HEK293T (cell line): ENCODE measurements around the gene PRKAG2.

Source experiments
- CTCF ChIA-PET: fragments of 350-600 bp; formaldehyde crosslinking; extraction: SDS; loops from one replicate; lab custom pipeline; 2021; ENCODE audit warnings: antibody characterized with exemption, inconsistent platforms; lab: Yijun Ruan, JAX
- POLR2A ChIA-PET: fragments of 350-600 bp; formaldehyde crosslinking; extraction: SDS; loops from one replicate; lab custom pipeline; 2020; ENCODE audit warnings: antibody characterized with exemption, inconsistent platforms; lab: Yijun Ruan, JAX
- DNase-seq: peaks from one replicate; pipeline ENCODE4 v3.0.0; 2012; ENCODE audit warnings: mixed read lengths; ENCODE audit errors: extremely low spot score
- ARNT ChIP-seq: fragments of 450-650 bp; IDR thresholded peaks from 2 replicates; pipeline ENCODE4 v1.6.1; 2017; ENCODE audit warnings: mild to moderate bottlenecking
- BHLHE40 ChIP-seq: fragments of 450-650 bp; IDR thresholded peaks from 2 replicates; pipeline ENCODE4 v1.6.1; 2016; ENCODE audit warnings: mild to moderate bottlenecking, moderate library complexity, borderline replicate concordance
- CTBP1 ChIP-seq: fragments of 450-650 bp; IDR thresholded peaks from 2 replicates; pipeline ENCODE4 v1.6.1; 2016; ENCODE audit warnings: borderline replicate concordance
- ELF4 ChIP-seq: fragments of 450-650 bp; IDR thresholded peaks from 2 replicates; pipeline ENCODE4 v1.6.1; 2017; ENCODE audit warnings: antibody characterized with exemption
- FOXA1 ChIP-seq: fragments of 450-650 bp; IDR thresholded peaks from 2 replicates; pipeline ENCODE4 v1.6.1; 2016; ENCODE audit warnings: mild to moderate bottlenecking
- FOXK2 ChIP-seq: fragments of 450-650 bp; IDR thresholded peaks from 2 replicates; pipeline ENCODE4 v1.6.1; 2016; ENCODE audit warnings: mild to moderate bottlenecking
- FOXM1 ChIP-seq: fragments of 450-650 bp; IDR thresholded peaks from 2 replicates; pipeline ENCODE4 v1.6.1; 2017; ENCODE audit warnings: mild to moderate bottlenecking, borderline replicate concordance
- HDGF ChIP-seq: fragments of 450-650 bp; IDR thresholded peaks from 2 replicates; pipeline ENCODE4 v1.6.1; 2017; ENCODE audit warnings: antibody characterized with exemption, borderline replicate concordance
- L3MBTL2 ChIP-seq: fragments of 450-650 bp; conservative IDR thresholded peaks from 2 replicates; pipeline ENCODE4 v1.6.1; 2016; ENCODE audit warnings: mild to moderate bottlenecking
- LEF1 ChIP-seq: fragments of 450-650 bp; IDR thresholded peaks from 2 replicates; pipeline ENCODE4 v1.6.1; 2017; ENCODE audit warnings: mild to moderate bottlenecking, borderline replicate concordance
- NFRKB ChIP-seq: fragments of 450-650 bp; IDR thresholded peaks from 2 replicates; pipeline ENCODE4 v1.6.1; 2016; ENCODE audit warnings: mild to moderate bottlenecking, moderate library complexity
- PKNOX1 ChIP-seq: fragments of 450-650 bp; IDR thresholded peaks from 2 replicates; pipeline ENCODE4 v1.6.1; 2016
- SP1 ChIP-seq: fragments of 450-650 bp; IDR thresholded peaks from 2 replicates; pipeline ENCODE4 v1.6.1; 2017
- SUZ12 ChIP-seq: fragments of 450-650 bp; IDR thresholded peaks from 2 replicates; pipeline ENCODE4 v1.6.1; 2016; ENCODE audit warnings: mild to moderate bottlenecking
- TARDBP ChIP-seq: fragments of 450-650 bp; IDR thresholded peaks from 2 replicates; pipeline ENCODE4 v1.6.1; 2016
- ZNF384 ChIP-seq: fragments of 450-650 bp; IDR thresholded peaks from 2 replicates; pipeline ENCODE4 v1.6.1; 2016

PRKAG2 gene

GRCh38 chr7:151625606-151626005 is 251.3 kb downstream of the PRKAG2 start:
- TF ChIP-seq LEF1 (no peak), FOXA1 (no peak), TARDBP (no peak), HDGF (no peak), CTBP1 (no peak), SP1 (no peak), BHLHE40 (no peak)
- CTCF ChIA-PET: interaction anchor here (1.0 to 1.1 kb wide), 2 partner anchors 81 to 165 kb away, joined by 4 to 5 read pairs; no protein-coding TSS in a partner anchor
- DNase-seq: no peak
- POLR2A ChIA-PET: no interaction called here

DNA sequence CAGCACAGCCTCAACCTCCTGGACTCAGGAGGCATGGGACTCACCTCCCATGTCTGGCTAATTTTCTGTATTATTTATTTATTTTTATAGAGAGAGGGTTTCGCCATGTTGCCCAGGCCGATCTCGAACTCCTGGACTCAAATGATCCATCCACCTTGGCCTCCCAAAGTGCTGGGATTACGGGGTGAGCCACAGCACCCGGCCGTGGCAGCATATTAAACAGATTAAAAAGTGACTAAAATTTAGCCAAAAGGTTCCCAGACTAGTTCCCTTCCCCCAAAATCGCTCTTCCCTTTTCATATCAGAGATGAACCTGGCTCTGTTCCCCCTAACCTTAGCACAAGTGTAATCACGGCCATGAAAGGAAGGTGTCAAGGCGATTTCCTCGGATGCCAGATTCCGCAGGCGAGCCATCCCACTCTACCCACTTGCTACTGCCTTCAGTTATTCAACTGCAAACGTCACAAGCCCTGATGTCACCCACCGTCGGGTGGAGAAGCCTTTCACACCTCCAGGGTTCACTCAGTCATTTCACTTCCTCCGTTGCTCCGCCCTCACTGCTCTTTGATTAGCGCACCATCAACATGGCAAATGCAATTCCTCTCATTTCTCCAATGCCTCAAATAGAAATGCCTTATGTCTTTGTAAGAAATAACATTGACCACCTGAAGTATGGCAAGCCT is 252.5 kb downstream of the PRKAG2 start:
- POLR2A ChIA-PET: no interaction called here
- CTCF ChIA-PET: interaction anchor here (1.0 kb wide), 1 partner anchor 83 kb away, joined by 4 read pairs; no protein-coding TSS in a partner anchor
- TF ChIP-seq CTBP1 (no peak), FOXA1 (no peak), TARDBP (no peak), ARNT (no peak), NFRKB (no peak), BHLHE40 (no peak), LEF1 (no peak), FOXM1 (no peak), ZNF384 (no peak), ELF4 (no peak), HDGF (no peak), L3MBTL2 (no peak), SUZ12 (no peak), FOXK2 (no peak), PKNOX1 (no peak), SP1 (no peak)

GRCh38 chr7:151623766-151624165 is 253.1 kb downstream of the PRKAG2 start:
- TF ChIP-seq ARNT (no peak), FOXK2 (no peak), L3MBTL2 (no peak), HDGF (no peak), TARDBP (no peak), SUZ12 (no peak), ELF4 (no peak), LEF1 (no peak), NFRKB (no peak), SP1 (no peak), FOXM1 (no peak), FOXA1 (no peak), PKNOX1 (no peak), BHLHE40 (no peak), ZNF384 (no peak), CTBP1 (no peak)
- no peak for DNase-seq
- CTCF ChIA-PET: no interaction called here
- POLR2A ChIA-PET: interaction anchor here (0.7 kb wide), 1 partner anchor 8 kb away, joined by 3 read pairs; no protein-coding TSS in a partner anchor

More for the DNA sequence above, 252.5 kb downstream of the PRKAG2 start:
- no peak for DNase-seq

- ChIA-PET POLR2A (no interaction called here), CTCF (no interaction called here)
- no peak for DNase-seq
- TF ChIP-seq HDGF (no peak), CTBP1 (no peak), SP1 (no peak), TARDBP (no peak), PKNOX1 (no peak), FOXA1 (no peak), FOXM1 (no peak), SUZ12 (no peak), NFRKB (no peak), ARNT (no peak), ZNF384 (no peak), ELF4 (no peak), BHLHE40 (no peak), L3MBTL2 (no peak), LEF1 (no peak), FOXK2 (no peak)
These were observed 255.0 kb downstream of the PRKAG2 start for GRCh38 chr7:151621961-151622360.

GRCh38 chr7:151616443-151617213 is 260.3 kb downstream of the PRKAG2 start:
- no peak for TF ChIP-seq BHLHE40
- TF ChIP-seq FOXA1: no peak
- POLR2A ChIA-PET: no interaction called here
- CTCF ChIA-PET: no interaction called here
- no peak for DNase-seq

GRCh38 chr7:151615784-151616183 is 261.1 kb downstream of the PRKAG2 start:
- no peak for TF ChIP-seq ELF4
- no peak for TF ChIP-seq SP1
- no peak for TF ChIP-seq BHLHE40
- TF ChIP-seq FOXA1: no peak
- no peak for TF ChIP-seq FOXK2
- no peak for TF ChIP-seq SUZ12
- TF ChIP-seq TARDBP: no peak
- no peak for TF ChIP-seq HDGF
- TF ChIP-seq NFRKB: no peak
- no peak for TF ChIP-seq L3MBTL2
- TF ChIP-seq CTBP1: no peak
- TF ChIP-seq ZNF384: no peak
- TF ChIP-seq ARNT: no peak
- TF ChIP-seq FOXM1: no peak
- TF ChIP-seq PKNOX1: no peak
- no peak for TF ChIP-seq LEF1
- POLR2A ChIA-PET: no interaction called here
- CTCF ChIA-PET: no interaction called here
- DNase-seq: no peak
